GM21723 (cell line): ENCODE data around the gene PLEKHA7.
"Not testable (repeated sequence)": the region's sequence is repeated elsewhere in the genome, so short reads cannot be mapped to it uniquely, and the experiment has no call there.

ENCODE experiments used
- ATAC-seq: cut with Tn5 transposase; IDR thresholded peaks from one replicate; pipeline ENCODE4 v1.9.1; 2021; ENCODE audit warnings: mild to moderate bottlenecking, moderate library complexity; ENCODE audit not compliant: unreplicated experiment

The PLEKHA7 gene

GRCh38 chr11:16945671-16946469 is 68.3 kb downstream of the PLEKHA7 start:
- peak; percentile 85 for ATAC-seq

- no peak for ATAC-seq
Observed at GRCh38 chr11:16942911-16943310, 71.3 kb downstream of the PLEKHA7 start.

- ATAC-seq: no peak
Observed at GRCh38 chr11:16942342-16942741, 71.9 kb downstream of the PLEKHA7 start.

GRCh38 chr11:16941935-16942334 is 72.3 kb downstream of the PLEKHA7 start:
- ATAC-seq: no peak

GRCh38 chr11:16938061-16938460 is 76.2 kb downstream of the PLEKHA7 start:
- ATAC-seq: no peak

- no peak for ATAC-seq
Observed at GRCh38 chr11:16936643-16937042, 77.6 kb downstream of the PLEKHA7 start.

GRCh38 chr11:16935518-16936302 is 78.5 kb downstream of the PLEKHA7 start:
- ATAC-seq: peak; percentile 75

- ATAC-seq: no peak
Observed at GRCh38 chr11:16933756-16934603, 80.2 kb downstream of the PLEKHA7 start.

- ATAC-seq: no peak
Observed at GRCh38 chr11:16933291-16933690, 80.9 kb downstream of the PLEKHA7 start.

- ATAC-seq: no peak
Observed at GRCh38 chr11:16928044-16928443, 86.2 kb downstream of the PLEKHA7 start.

- ATAC-seq: no peak
Observed at GRCh38 chr11:16926883-16927626, 87.2 kb downstream of the PLEKHA7 start.

GRCh38 chr11:16925561-16926065 is 88.6 kb downstream of the PLEKHA7 start:
- ATAC-seq: peak; percentile 43

GRCh38 chr11:16924826-16925560 is 89.2 kb downstream of the PLEKHA7 start:
- peak; percentile 25 for ATAC-seq

GRCh38 chr11:16924462-16924825 is 89.8 kb downstream of the PLEKHA7 start:
- peak; percentile 62 for ATAC-seq

- peak; percentile 63 for ATAC-seq
Observed at GRCh38 chr11:16923987-16924386, 90.2 kb downstream of the PLEKHA7 start.

GRCh38 chr11:16921668-16922067 is 92.5 kb downstream of the PLEKHA7 start:
- no peak for ATAC-seq

GRCh38 chr11:16921019-16921418 is 93.2 kb downstream of the PLEKHA7 start:
- no peak for ATAC-seq

- no peak for ATAC-seq
Observed at GRCh38 chr11:16920559-16920958, 93.7 kb downstream of the PLEKHA7 start.

- not testable (repeated sequence) for ATAC-seq
Observed at GRCh38 chr11:16918543-16919182, 95.6 kb downstream of the PLEKHA7 start.
